SK-N-SH treated with all-trans-retinoic acid at 6 μM for 48 hours (cell line): Measurements from ENCODE around the gene ANKRD11.

Experiments
- ATAC-seq: fragments of 200-7000 bp; cut with Tn5 transposase; 3 replicates; pipeline ENCODE4 v1.9.1; 2020; ENCODE audit warnings: mild to moderate bottlenecking, moderate library complexity
- ARNTL ChIP-seq: fragments of 450-650 bp; formaldehyde crosslinking; IDR thresholded peaks from 2 replicates; pipeline ENCODE4 v1.5.0; 2020; ENCODE audit warnings: low read depth, mild to moderate bottlenecking, moderate library complexity, borderline replicate concordance
- BACH2 ChIP-seq: fragments of 250-450 bp; sonication (Bioruptor Pico); IDR thresholded peaks from 2 replicates; pipeline ENCODE4 v1.9.0; 2021; ENCODE audit warnings: mild to moderate bottlenecking, borderline replicate concordance
- CSDC2 ChIP-seq: fragments of 250-450 bp; sonication (Bioruptor Pico); IDR thresholded peaks from 2 replicates; pipeline ENCODE4 v1.5.0; 2020; ENCODE audit warnings: mild to moderate bottlenecking, moderate library complexity
- CSRNP3 ChIP-seq: fragments of 250-450 bp; sonication (Bioruptor Pico); IDR thresholded peaks from 2 replicates; pipeline ENCODE4 v1.5.1; 2021; ENCODE audit warnings: mild to moderate bottlenecking, moderate library complexity
- ESRRG ChIP-seq: fragments of 250-450 bp; sonication (Bioruptor Pico); IDR thresholded peaks from 2 replicates; pipeline ENCODE4 v1.6.1; 2021; ENCODE audit warnings: mild to moderate bottlenecking
- GLIS3 ChIP-seq: fragments of 250-450 bp; sonication (Bioruptor Pico); IDR thresholded peaks from 2 replicates; pipeline ENCODE4 v1.5.0; 2020; ENCODE audit warnings: mild to moderate bottlenecking, moderate library complexity
- OSR1 ChIP-seq: fragments of 250-450 bp; sonication (Bioruptor Pico); IDR thresholded peaks from 2 replicates; pipeline ENCODE4 v1.8.0; 2022; ENCODE audit warnings: moderate library complexity, mild to moderate bottlenecking, inconsistent platforms
- PATZ1 ChIP-seq: fragments of 250-450 bp; sonication (Bioruptor Pico); IDR thresholded peaks from 2 replicates; pipeline ENCODE4 v1.8.0; 2020; ENCODE audit warnings: mild to moderate bottlenecking, moderate library complexity, borderline replicate concordance
- POU6F1 ChIP-seq: fragments of 250-450 bp; sonication (Bioruptor Pico); IDR thresholded peaks from 2 replicates; pipeline ENCODE4 v1.8.0; 2021; ENCODE audit warnings: low read depth, mild to moderate bottlenecking, moderate library complexity, borderline replicate concordance
- RARB ChIP-seq: fragments of 250-450 bp; sonication (Bioruptor Pico); IDR thresholded peaks from 2 replicates; pipeline ENCODE4 v1.8.0; 2021; ENCODE audit warnings: mild to moderate bottlenecking, moderate library complexity
- SNAI2 ChIP-seq: fragments of 250-450 bp; sonication (Bioruptor Pico); IDR thresholded peaks from 2 replicates; pipeline ENCODE4 v1.5.0; 2020; ENCODE audit warnings: mild to moderate bottlenecking, moderate library complexity
- TCF4 ChIP-seq: fragments of 250-450 bp; sonication (Bioruptor Pico); IDR thresholded peaks from 2 replicates; pipeline ENCODE4 v1.8.0; 2021; ENCODE audit warnings: mild to moderate bottlenecking, moderate library complexity, borderline replicate concordance
- TSHZ2 ChIP-seq: fragments of 250-450 bp; sonication (Bioruptor Pico); IDR thresholded peaks from 2 replicates; pipeline ENCODE4 v1.5.0; 2020; ENCODE audit warnings: mild to moderate bottlenecking, moderate library complexity
- ZFP30 ChIP-seq: fragments of 450-650 bp; formaldehyde crosslinking; IDR thresholded peaks from 2 replicates; pipeline ENCODE4 v1.5.0; 2022; ENCODE audit warnings: mild to moderate bottlenecking, moderate library complexity
- ZNF565 ChIP-seq: fragments of 450-650 bp; formaldehyde crosslinking; conservative IDR thresholded peaks from 2 replicates; pipeline ENCODE4 v1.5.0; 2020; ENCODE audit warnings: low read depth, mild to moderate bottlenecking, moderate library complexity
- ZNF70 ChIP-seq: fragments of 450-650 bp; formaldehyde crosslinking; IDR thresholded peaks from 2 replicates; pipeline ENCODE4 v1.5.0; 2020; ENCODE audit warnings: mild to moderate bottlenecking, moderate library complexity

ANKRD11 gene

GRCh38 chr16:89319631-89319885, 170.8 kb downstream of the ANKRD11 start:
- ATAC-seq = no peak; the same call in 1 of the 3 replicates
- TF ChIP-seq ZNF565 (CRISPR knock-in tag) (no peak), ESRRG (CRISPR knock-in tag) (no peak), ARNTL (CRISPR knock-in tag) (no peak), ZNF70 (CRISPR knock-in tag) (no peak), GLIS3 (CRISPR knock-in tag) (no peak), TCF4 (CRISPR knock-in tag) (no peak), RARB (CRISPR knock-in tag) (no peak), POU6F1 (CRISPR knock-in tag) (no peak), ZFP30 (no peak), OSR1 (CRISPR knock-in tag) (no peak)

- ATAC-seq = no peak
These were observed 171.3 kb downstream of the ANKRD11 start for GRCh38 chr16:89318871-89319630.

GRCh38 chr16:89318430-89318758, 172.0 kb downstream of the ANKRD11 start:
- no peak for ATAC-seq
- TF ChIP-seq BACH2 (CRISPR knock-in tag) (no peak), PATZ1 (CRISPR knock-in tag) (no peak), TSHZ2 (no peak), ARNTL (CRISPR knock-in tag) (no peak), CSRNP3 (CRISPR knock-in tag) (no peak)

More at GRCh38 chr16:89318871-89319630, 171.3 kb downstream of the ANKRD11 start:
- TF ChIP-seq RARB (CRISPR knock-in tag) (no peak), CSDC2 (CRISPR knock-in tag) (no peak), TSHZ2 (no peak), ZFP30 (no peak), SNAI2 (CRISPR knock-in tag) (no peak), ESRRG (CRISPR knock-in tag) (no peak)
